GM12892 (cell line): ENCODE measurements around the gene MRPL40.

ENCODE experiments used
- POLR2A ChIP-seq: IDR thresholded peaks from 2 replicates; pipeline ENCODE4 v1.6.1; 2011; ENCODE audit warnings: low read depth, low read length, control low read depth
- POLR2AphosphoS5 ChIP-seq: IDR thresholded peaks from 2 replicates; pipeline ENCODE4 v1.6.1; 2011; ENCODE audit warnings: low read depth, low read length, control low read depth
- TAF1 ChIP-seq: IDR thresholded peaks from 2 replicates; pipeline ENCODE4 v1.6.1; 2011; ENCODE audit warnings: low read depth, mild to moderate bottlenecking, control low read depth, low read length, borderline replicate concordance

DNA sequence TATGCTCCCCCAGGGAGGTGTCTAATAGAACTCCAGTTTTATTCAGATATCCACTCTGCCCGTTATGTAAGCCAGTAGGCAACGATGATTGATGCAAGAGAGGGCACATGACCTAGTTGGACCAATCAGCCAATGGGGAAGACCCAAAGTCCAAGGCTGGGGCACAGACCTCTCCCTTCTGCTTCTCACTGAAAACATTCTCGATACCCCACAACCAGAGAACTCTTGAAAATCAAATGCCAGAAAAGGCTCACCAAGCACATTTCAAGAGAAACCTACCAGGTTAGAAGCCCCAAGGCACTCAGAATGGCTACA lies 8.2 kb upstream of the MRPL40 start:
- TF ChIP-seq POLR2AphosphoS5 (no peak), TAF1 (no peak), POLR2A (no peak)
